A549 (cell line): ENCODE results near the gene MICU2.

Source experiments
- BCL3 ChIP-seq: fragments of >200 bp; sonication (Bioruptor Twin); formaldehyde crosslinking; IDR thresholded peaks from 3 replicates; pipeline ENCODE4 v1.6.1; 2016
- BHLHE40 ChIP-seq: IDR thresholded peaks from 2 replicates; pipeline ENCODE4 v1.6.1; 2012; ENCODE audit warnings: low read depth, low read length, inconsistent platforms
- CHD4 ChIP-seq: fragments of 200-600 bp; sonication (generic); IDR thresholded peaks from 2 replicates; pipeline ENCODE4 v1.6.1; 2016; ENCODE audit warnings: antibody characterized with exemption, mild to moderate bottlenecking, borderline replicate concordance
- CTCF ChIP-seq: fragments of >200 bp; sonication (Bioruptor Twin); formaldehyde crosslinking; IDR thresholded peaks from 3 replicates; pipeline ENCODE4 v1.5.1; 2016
- EP300 ChIP-seq, 2 experiments: fragments of >200 bp; sonication (Bioruptor Twin); formaldehyde crosslinking; IDR thresholded peaks; 2 replicates in 1 of 2; 3 replicates in 1 of 2; pipeline ENCODE4 v1.6.1; 2016 to 2017
- HMGXB4 ChIP-seq: fragments of 250-450 bp; sonication (Bioruptor Pico); IDR thresholded peaks from 2 replicates; pipeline ENCODE4 v1.5.0; 2021; ENCODE audit warnings: mild to moderate bottlenecking, moderate library complexity, borderline replicate concordance
- JUN ChIP-seq, 2 experiments: fragments of >200 bp; sonication (Bioruptor Twin); formaldehyde crosslinking; IDR thresholded peaks; 2 replicates in 1 of 2; 3 replicates in 1 of 2; pipeline ENCODE4 v1.6.1; 2016 to 2017
- NFE2L2 ChIP-seq: fragments of 150-350 bp; conservative IDR thresholded peaks from 2 replicates; pipeline ENCODE4 v1.6.1; 2014; ENCODE audit warnings: low read length
- PBX3 ChIP-seq: IDR thresholded peaks from 2 replicates; pipeline ENCODE4 v1.6.1; 2012
- POLR2A ChIP-seq: IDR thresholded peaks from 2 replicates; pipeline ENCODE4 v1.6.1; 2012; ENCODE audit warnings: mild to moderate bottlenecking, low read length
- RAD21 ChIP-seq, 2 experiments: fragments of >200 bp in 1 of 2; sonication (Bioruptor Twin) in 1 of 2; formaldehyde crosslinking in 1 of 2; IDR thresholded peaks in 1 of 2; conservative IDR thresholded peaks in 1 of 2; 2 replicates in 1 of 2; 3 replicates in 1 of 2; pipeline ENCODE4 v1.6.1; 2012 to 2018; ENCODE audit warnings: inconsistent platforms in 1 of 2
- REST ChIP-seq: fragments of 200-600 bp; sonication (generic); IDR thresholded peaks from 2 replicates; pipeline ENCODE4 v1.6.1; 2016; ENCODE audit warnings: antibody characterized with exemption, mild to moderate bottlenecking, moderate library complexity
- SMC3 ChIP-seq: fragments of >200 bp; sonication (Bioruptor Twin); formaldehyde crosslinking; IDR thresholded peaks from 3 replicates; pipeline ENCODE4 v1.6.1; 2018; ENCODE audit warnings: inconsistent platforms
- SREBF2 ChIP-seq: fragments of 450-650 bp; IDR thresholded peaks from 2 replicates; pipeline ENCODE4 v1.6.1; 2014; ENCODE audit warnings: mild to moderate bottlenecking, moderate library complexity

- TF ChIP-seq CTCF (no peak), BHLHE40 (no peak), BCL3 (no peak), SREBF2 (no peak), POLR2A (no peak), HMGXB4 (CRISPR knock-in tag) (no peak), PBX3 (no peak), RAD21 (conservative IDR thresholded peaks at IDR 0.05 in 1 of 2, IDR thresholded peaks at IDR 0.05 in 1 of 2) (no peak), CHD4 (no peak), JUN (IDR thresholded peaks at IDR 0.05) (no peak), SMC3 (no peak), REST (no peak), EP300 (IDR thresholded peaks at IDR 0.05) (no peak), NFE2L2 (no peak)
These were observed 145.5 kb downstream of the MICU2 start for GRCh38 chr13:21458451-21458812.
